ENCODE results near the gene TFRC. TPM values are rescaled to one million over a fixed set of nuclear protein-coding genes. Genes with fewer than 3 reads are reported as not detected.

The TFRC gene
- polyA plus RNA-seq, 3 donors: 6.6 to 43.1 (median 7.9) TPM

GRCh38 chr3:196051282-196052076, 30.4 kb downstream of the TFRC start:
- H3K4me2 ChIP-seq (replicated peaks; ENCODE audit: extremely low read depth, low read length, poor library complexity, severe bottlenecking): no peak overlapping the region
- H3K4me3 ChIP-seq (replicated peaks in 1 of 3; ENCODE audit: low read depth in 2 of 3, low read length in 3 of 3): no peak overlapping the region
- Mint-ChIP-seq H3K27me3 (ENCODE audit: low read depth in 3 of 3) (peaks cover 0 to 3% (median 1%) of the 10 kb centered on the region in 3 donors), H3K4me3 (no peak overlapping the region), H3K9me3 (no peaks in the 10 kb centered on the region), H3K36me3 (peaks cover 68 to 90% of the 10 kb centered on the region in 2 donors), H3K27ac (no peak overlapping the region), H3K4me1 (peaks cover 16% of the 10 kb centered on the region)
- DNase-seq: no peak
- 98% methylated on average over 3 of the region's 6 CpGs for WGBS (ENCODE audit: insufficient coverage)
- H3K27ac ChIP-seq (ENCODE audit: low read depth in 1 of 2, low read length in 2 of 2): no peak overlapping the region
- H3K9me3 ChIP-seq (replicated peaks in 1 of 2; ENCODE audit: control insufficient read depth in 1 of 2, insufficient read depth in 1 of 2, low read length in 2 of 2): no peaks in the 10 kb centered on the region
- H3K79me2 ChIP-seq (ENCODE audit: insufficient read depth, low read length): peaks cover 4% of the 10 kb centered on the region
- intact Hi-C loops (cut with micrococcal nuclease): no loop called here
- TF ChIP-seq CTCF (IDR thresholded peaks at IDR 0.05): no peak
- H3K27me3 ChIP-seq (ENCODE audit: control insufficient read depth in 2 of 2, insufficient read depth in 2 of 2, low read length in 2 of 2): no peaks in the 10 kb centered on the region
- H4K20me1 ChIP-seq (ENCODE audit: insufficient read depth, low read length): no peaks in the 10 kb centered on the region
- H3K9ac ChIP-seq (ENCODE audit: insufficient read depth, low read length, poor library complexity, severe bottlenecking): no peak overlapping the region
- H3K4me1 ChIP-seq (ENCODE audit: control insufficient read depth in 1 of 2, insufficient read depth in 2 of 2, low read length in 2 of 2): peaks cover 14 to 15% of the 10 kb centered on the region in 2 donors
- peaks cover 65 to 86% of the 10 kb centered on the region in 2 donors for H3K36me3 ChIP-seq (replicated peaks in 1 of 2; ENCODE audit: control insufficient read depth in 1 of 2, insufficient read depth in 2 of 2, low read length in 2 of 2)
- H2AFZ ChIP-seq (ENCODE audit: insufficient read depth, low read depth, low read length, poor library complexity, severe bottlenecking): no peak overlapping the region

- WGBS (ENCODE audit: insufficient coverage): no CpG with 5 or more reads among the region's 3 CpGs
- no peak overlapping the region for H3K4me3 ChIP-seq (replicated peaks in 1 of 3; ENCODE audit: low read depth in 2 of 3, low read length in 3 of 3)
- no peak overlapping the region for H2AFZ ChIP-seq (ENCODE audit: insufficient read depth, low read depth, low read length, poor library complexity, severe bottlenecking)
- intact Hi-C loops (cut with micrococcal nuclease): no loop called here
- H3K4me1 Mint-ChIP-seq: peaks cover 8% of the 10 kb centered on the region
- H3K4me3 Mint-ChIP-seq: no peak overlapping the region
- H3K27me3 ChIP-seq (ENCODE audit: control insufficient read depth in 2 of 2, insufficient read depth in 2 of 2, low read length in 2 of 2): no peaks in the 10 kb centered on the region
- no peak overlapping the region for H3K9ac ChIP-seq (ENCODE audit: insufficient read depth, low read length, poor library complexity, severe bottlenecking)
- TF ChIP-seq CTCF (IDR thresholded peaks at IDR 0.05): no peak
- DNase-seq: no peak
- peaks cover 65 to 88% of the 10 kb centered on the region in 2 donors for H3K36me3 Mint-ChIP-seq
- peaks cover 6 to 7% of the 10 kb centered on the region in 2 donors for H3K4me1 ChIP-seq (ENCODE audit: control insufficient read depth in 1 of 2, insufficient read depth in 2 of 2, low read length in 2 of 2)
- peaks cover 65 to 82% of the 10 kb centered on the region in 2 donors for H3K36me3 ChIP-seq (replicated peaks in 1 of 2; ENCODE audit: control insufficient read depth in 1 of 2, insufficient read depth in 2 of 2, low read length in 2 of 2)
- no peaks in the 10 kb centered on the region for H4K20me1 ChIP-seq (ENCODE audit: insufficient read depth, low read length)
- no peak overlapping the region for H3K27ac Mint-ChIP-seq
- H3K27me3 Mint-ChIP-seq (ENCODE audit: low read depth in 3 of 3): peaks cover 0 to 3% (median 1%) of the 10 kb centered on the region in 3 donors
- H3K79me2 ChIP-seq (ENCODE audit: insufficient read depth, low read length): peaks cover 4% of the 10 kb centered on the region
- no peak overlapping the region for H3K27ac ChIP-seq (ENCODE audit: low read depth in 1 of 2, low read length in 2 of 2)
- peaks cover 0 to 2% (median 0%) of the 10 kb centered on the region in 7 donors for H3K9me3 Mint-ChIP-seq
- no peaks in the 10 kb centered on the region for H3K9me3 ChIP-seq (replicated peaks in 1 of 2; ENCODE audit: control insufficient read depth in 1 of 2, insufficient read depth in 1 of 2, low read length in 2 of 2)
- H3K4me2 ChIP-seq (replicated peaks; ENCODE audit: extremely low read depth, low read length, poor library complexity, severe bottlenecking): no peak overlapping the region
Measured at GRCh38 chr3:196050597-196050996, 31.3 kb downstream of the TFRC start.
